Measurements from ENCODE around the gene ALOX5AP.

DNA sequence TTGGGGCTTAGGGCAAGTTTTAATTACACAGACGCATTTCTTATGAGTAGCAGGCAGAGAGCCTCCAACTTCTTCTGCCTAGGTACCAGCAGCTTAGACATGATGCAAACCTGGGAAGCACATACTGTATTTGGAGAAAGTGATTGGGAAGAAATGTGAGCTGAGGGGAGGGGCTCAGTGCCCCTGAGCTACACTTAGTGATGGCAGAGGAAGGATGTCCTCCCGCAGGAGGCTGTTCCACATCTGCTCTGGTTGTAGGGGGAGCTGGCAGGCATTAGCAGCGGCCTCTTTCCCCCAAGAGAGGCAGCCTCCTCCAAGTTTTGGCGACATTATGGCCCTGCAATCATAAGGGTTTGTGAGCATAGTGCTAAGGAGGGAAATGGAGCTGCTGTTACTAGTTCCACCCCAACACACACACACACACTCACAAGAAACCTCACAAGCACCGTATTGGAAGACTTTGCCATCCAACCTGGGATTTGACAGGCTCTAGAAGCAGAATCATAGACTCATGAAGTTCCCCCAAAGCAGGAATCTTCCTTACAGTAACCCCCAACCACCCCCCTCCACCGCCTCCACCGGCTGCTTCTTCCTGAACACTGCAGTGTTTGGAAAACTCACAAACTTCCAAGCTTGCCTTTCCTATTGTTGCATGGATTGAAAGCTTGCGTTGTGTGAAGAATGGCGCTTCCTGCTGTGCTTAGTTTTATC is 3.3 kb downstream of the ALOX5AP start:
- TF ChIP-seq POLR2A (IDR thresholded peaks at IDR 0.05; ENCODE audit: low read depth, low read length) (no peak), POLR2AphosphoS5 (IDR thresholded peaks at IDR 0.05; ENCODE audit: low read depth, low read length) (no peak)

Data from GM12892 (cell line).